Activated naive CD4-positive, alpha-beta T cell treated with anti-CD3 and anti-CD28 coated beads for 36 hours (primary cell): ENCODE results near the gene CEBPA. TPM values are rescaled to one million over a fixed set of nuclear protein-coding genes. Genes with fewer than 3 reads are reported as not detected.

Experiments used
- CTCF ChIA-PET: fragments of 350-600 bp; sonication (Branson Sonifier 250); formaldehyde crosslinking; loops from one replicate; lab custom pipeline; 2021; ENCODE audit warnings: antibody characterized with exemption; lab: Charles Lee
- DNase-seq: peaks from one replicate; pipeline ENCODE4 v3.0.0-alpha.2; 2020
- H3K27ac Mint-ChIP-seq: one replicate; pipeline ENCODE4 v1.8.0; 2021; ENCODE audit warnings: mild to moderate bottlenecking, mixed read lengths
- H3K27me3 Mint-ChIP-seq: one replicate; pipeline ENCODE4 v1.8.0; 2021; ENCODE audit warnings: low read depth, mixed read lengths
- H3K36me3 Mint-ChIP-seq: one replicate; pipeline ENCODE4 v1.8.0; 2021; ENCODE audit warnings: low read depth, mixed read lengths
- H3K4me1 Mint-ChIP-seq: one replicate; pipeline ENCODE4 v1.8.0; 2021; ENCODE audit warnings: low read depth, mixed read lengths
- H3K4me3 Mint-ChIP-seq: one replicate; pipeline ENCODE4 v1.8.0; 2021; ENCODE audit warnings: mild to moderate bottlenecking, moderate library complexity, mixed read lengths
- H3K9me3 Mint-ChIP-seq: one replicate; pipeline ENCODE4 v1.8.0; 2021; ENCODE audit warnings: mixed read lengths
- intact Hi-C: fragments of 100-400 bp; cut with micrococcal nuclease; formaldehyde crosslinking; loops from one replicate; pipeline ENCODE4 v1.15.1; 2023
- total RNA-seq, 2 experiments: library from RNA; stranded (reverse); gene quantifications; one replicate each; pipeline ENCODE4 v1.2.3, GENCODE V29; 2021

Gene CEBPA
- total RNA-seq, 2 experiments from 2014 or later: 0.10 TPM

GRCh38 chr19:33256261-33256660, 46.1 kb downstream of the CEBPA start:
- no peak overlapping the region for H3K4me3 Mint-ChIP-seq
- CTCF ChIA-PET: no interaction called here
- intact Hi-C loops: no loop called here
- peaks cover 2% of the 10 kb centered on the region for H3K36me3 Mint-ChIP-seq
- H3K9me3 Mint-ChIP-seq: peaks cover 3% of the 10 kb centered on the region
- H3K27me3 Mint-ChIP-seq: peaks cover 16% of the 10 kb centered on the region
- H3K27ac Mint-ChIP-seq: no peak overlapping the region
- DNase-seq: no peak
- H3K4me1 Mint-ChIP-seq: peaks cover 5% of the 10 kb centered on the region

GRCh38 chr19:33255781-33256180, 46.6 kb downstream of the CEBPA start:
- intact Hi-C loops: no loop called here
- CTCF ChIA-PET: interaction anchor here (1.0 kb wide), 1 partner anchor 151 kb away, joined by 3 read pairs; no protein-coding TSS in a partner anchor
- Mint-ChIP-seq H3K36me3 (peaks cover 2% of the 10 kb centered on the region), H3K27ac (no peak overlapping the region), H3K4me1 (peaks cover 2% of the 10 kb centered on the region), H3K4me3 (no peak overlapping the region), H3K27me3 (peaks cover 14% of the 10 kb centered on the region), H3K9me3 (peaks cover 3% of the 10 kb centered on the region)
- no peak for DNase-seq

GRCh38 chr19:33254245-33254824, 48.0 kb downstream of the CEBPA start:
- Mint-ChIP-seq H3K27ac (no peak overlapping the region), H3K4me1 (no peaks in the 10 kb centered on the region), H3K27me3 (peaks cover 3% of the 10 kb centered on the region), H3K9me3 (peaks cover 3% of the 10 kb centered on the region), H3K36me3 (no peaks in the 10 kb centered on the region), H3K4me3 (no peak overlapping the region)
- no peak for DNase-seq
- intact Hi-C loops: no loop called here
- CTCF ChIA-PET: interaction anchor here (0.8 kb wide), 1 partner anchor 70 kb away, joined by 4 read pairs; no protein-coding TSS in a partner anchor

DNA sequence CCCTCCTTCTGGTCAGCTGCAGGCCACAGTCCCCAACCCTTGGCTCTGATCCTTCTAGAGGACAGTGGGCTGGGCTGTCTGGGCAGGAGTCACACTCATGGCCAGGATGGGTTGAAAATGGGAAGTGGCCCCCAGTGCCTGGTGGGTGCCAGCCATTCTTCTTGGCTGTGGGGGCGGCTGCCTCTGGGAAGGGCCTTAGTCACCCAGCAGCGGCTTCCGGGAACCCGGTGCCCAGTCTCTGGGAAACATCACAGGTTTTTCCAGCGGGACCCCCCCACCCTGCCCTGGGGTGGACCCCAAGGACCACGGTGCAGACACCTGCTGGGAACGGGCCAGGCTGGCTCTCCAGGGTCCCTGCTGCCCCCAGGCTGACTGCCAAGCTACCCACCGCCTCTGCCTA, 49.4 kb downstream of the CEBPA start:
- intact Hi-C loops: no loop called here
- H3K36me3 Mint-ChIP-seq: no peaks in the 10 kb centered on the region
- no peak overlapping the region for H3K27ac Mint-ChIP-seq
- peaks cover under 1% of the 10 kb centered on the region for H3K9me3 Mint-ChIP-seq
- CTCF ChIA-PET: no interaction called here
- no peaks in the 10 kb centered on the region for H3K4me1 Mint-ChIP-seq
- H3K4me3 Mint-ChIP-seq: no peak overlapping the region
- H3K27me3 Mint-ChIP-seq: peaks cover 2% of the 10 kb centered on the region
- DNase-seq: no peak

DNA sequence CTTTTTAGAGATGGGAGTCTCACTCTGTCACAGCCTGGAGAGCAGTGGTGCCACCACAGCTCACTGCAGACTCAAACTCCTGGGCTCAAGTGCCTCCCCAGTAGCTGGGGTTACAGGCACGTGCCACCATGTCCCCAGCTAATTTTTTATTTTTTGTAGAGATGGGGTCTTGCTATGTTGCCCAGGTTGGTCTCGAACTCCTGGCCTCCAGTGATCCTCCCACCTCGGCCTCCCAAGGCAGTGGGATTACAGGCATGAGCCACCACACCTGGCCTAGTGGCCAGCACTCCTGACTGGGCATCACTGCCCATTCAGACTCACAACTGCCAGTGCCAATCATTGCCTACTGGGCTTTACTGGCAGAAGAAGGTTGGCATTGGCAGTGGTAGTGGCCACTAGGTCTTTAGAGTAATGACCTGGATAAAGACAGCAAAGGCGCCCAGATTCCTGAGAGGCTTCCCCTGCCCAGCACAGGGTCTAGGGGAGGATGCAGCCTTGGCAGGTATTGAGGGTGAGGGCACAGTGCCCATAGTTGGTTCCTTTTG, 49.8 kb downstream of the CEBPA start:
- intact Hi-C loops: no loop called here
- no peak for DNase-seq
- H3K9me3 Mint-ChIP-seq: no peaks in the 10 kb centered on the region
- H3K4me1 Mint-ChIP-seq: no peaks in the 10 kb centered on the region
- no peak overlapping the region for H3K4me3 Mint-ChIP-seq
- H3K27me3 Mint-ChIP-seq: peaks cover 2% of the 10 kb centered on the region
- no peaks in the 10 kb centered on the region for H3K36me3 Mint-ChIP-seq
- CTCF ChIA-PET: no interaction called here
- no peak overlapping the region for H3K27ac Mint-ChIP-seq

- Mint-ChIP-seq H3K4me3 (no peak overlapping the region), H3K4me1 (no peaks in the 10 kb centered on the region), H3K9me3 (no peaks in the 10 kb centered on the region), H3K36me3 (no peaks in the 10 kb centered on the region), H3K27me3 (peaks cover 2% of the 10 kb centered on the region), H3K27ac (no peak overlapping the region)
- intact Hi-C loops: no loop called here
- CTCF ChIA-PET: no interaction called here
- DNase-seq: no peak
Observed at GRCh38 chr19:33251526-33252090, 50.7 kb downstream of the CEBPA start.

- no peak overlapping the region for H3K27ac Mint-ChIP-seq
- H3K9me3 Mint-ChIP-seq: peaks cover 3% of the 10 kb centered on the region
- CTCF ChIA-PET: interaction anchor here (0.6 kb wide), 1 partner anchor 81 kb away, joined by 3 read pairs; no protein-coding TSS in a partner anchor
- intact Hi-C loops: no loop called here
- no peaks in the 10 kb centered on the region for H3K4me1 Mint-ChIP-seq
- peaks cover 2% of the 10 kb centered on the region for H3K27me3 Mint-ChIP-seq
- H3K4me3 Mint-ChIP-seq: no peak overlapping the region
- no peaks in the 10 kb centered on the region for H3K36me3 Mint-ChIP-seq
- DNase-seq: no peak
Observed at GRCh38 chr19:33251076-33251475, 51.3 kb downstream of the CEBPA start.

DNA sequence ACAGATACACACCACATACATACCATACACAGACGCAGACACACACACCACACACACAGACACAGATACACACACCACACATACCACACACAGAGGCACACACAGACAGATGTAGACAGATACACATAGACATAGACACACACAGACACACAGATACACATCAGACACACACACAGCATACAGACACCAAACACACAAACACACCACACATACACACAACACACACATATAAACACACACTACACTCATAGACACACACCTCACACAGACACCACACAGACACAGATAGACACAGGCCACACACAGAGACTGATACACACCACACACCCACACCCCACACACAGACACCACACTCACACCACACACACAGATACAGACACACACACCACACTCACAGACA, 51.8 kb downstream of the CEBPA start:
- no peaks in the 10 kb centered on the region for H3K4me1 Mint-ChIP-seq
- CTCF ChIA-PET: interaction anchor here (0.6 kb wide), 1 partner anchor 80 kb away, joined by 3 read pairs; no protein-coding TSS in a partner anchor
- DNase-seq: no peak
- intact Hi-C loops: no loop called here
- H3K9me3 Mint-ChIP-seq: peaks cover 3% of the 10 kb centered on the region
- no peak overlapping the region for H3K4me3 Mint-ChIP-seq
- H3K36me3 Mint-ChIP-seq: no peaks in the 10 kb centered on the region
- H3K27me3 Mint-ChIP-seq: no peaks in the 10 kb centered on the region
- H3K27ac Mint-ChIP-seq: no peak overlapping the region

Other genes starting within 250 kb of the CEBPA start
- gene RHPN2, start 237.6 kb downstream of the CEBPA start, total RNA-seq: 1 to 10 TPM; 3.1 to 3.4 TPM
- gene GPATCH1, start 221.4 kb downstream of the CEBPA start, total RNA-seq: 1 to 10 TPM; 8.3 to 9.1 TPM
- not detected for gene WDR88, start 170.4 kb downstream of the CEBPA start, total RNA-seq
- gene LRP3, start 108.2 kb downstream of the CEBPA start, total RNA-seq: under 1 TPM; 0.76 to 0.84 TPM
- gene SLC7A10, start 76.7 kb downstream of the CEBPA start, total RNA-seq: not detected
- 10 to 100 TPM; 37.3 to 38.7 TPM for gene CEBPG, start 71.2 kb upstream of the CEBPA start, total RNA-seq
- gene PEPD, start 219.3 kb upstream of the CEBPA start, total RNA-seq: 10 to 100 TPM; 31.9 to 35.8 TPM